ENCODE results near the gene CNPY1.

CNPY1 gene

GRCh38 chr7:155462163-155462735, 84.1 kb downstream of the CNPY1 start:
- Histone ChIP-seq H3K27me3 (ENCODE audit: control insufficient read depth, insufficient read depth, low read length) (peaks cover 96% of the 10 kb centered on the region), H3K9ac (ENCODE audit: low read length) (no peak overlapping the region), H3K4me3 (ENCODE audit: low read length) (no peak overlapping the region), H3K4me1 (ENCODE audit: control insufficient read depth, insufficient read depth, low read length) (peaks cover 18% of the 10 kb centered on the region), H3K36me3 (ENCODE audit: control insufficient read depth, insufficient read depth, low read length) (no peaks in the 10 kb centered on the region), H3K9me3 (ENCODE audit: control insufficient read depth, low read length) (no peaks in the 10 kb centered on the region)

DNA sequence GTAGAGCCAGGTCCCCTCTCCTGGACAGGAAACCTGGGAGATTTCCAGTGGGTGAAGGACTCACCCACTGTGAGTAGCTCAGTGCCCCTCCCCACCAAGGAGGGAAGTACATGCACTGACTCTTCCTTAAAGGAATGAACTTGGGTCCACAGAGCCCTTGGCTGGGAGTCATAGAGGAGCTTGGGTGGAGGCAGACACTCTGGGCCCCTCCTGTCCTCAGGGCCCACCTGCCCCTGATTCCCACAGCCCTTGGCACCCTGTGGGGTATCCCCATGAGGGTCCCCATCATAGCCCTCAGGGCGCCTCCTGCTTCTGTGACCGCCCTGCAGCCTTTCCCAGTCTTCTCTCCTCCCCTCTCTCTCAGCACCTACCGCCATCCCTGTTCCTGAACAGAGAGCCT, 84.7 kb downstream of the CNPY1 start:
- Histone ChIP-seq H3K27me3 (ENCODE audit: control insufficient read depth, insufficient read depth, low read length) (peaks cover 96% of the 10 kb centered on the region), H3K4me3 (ENCODE audit: low read length) (no peak overlapping the region), H3K9ac (ENCODE audit: low read length) (no peak overlapping the region), H3K36me3 (ENCODE audit: control insufficient read depth, insufficient read depth, low read length) (no peaks in the 10 kb centered on the region), H3K9me3 (ENCODE audit: control insufficient read depth, low read length) (no peaks in the 10 kb centered on the region), H3K4me1 (ENCODE audit: control insufficient read depth, insufficient read depth, low read length) (peaks cover 20% of the 10 kb centered on the region)

DNA sequence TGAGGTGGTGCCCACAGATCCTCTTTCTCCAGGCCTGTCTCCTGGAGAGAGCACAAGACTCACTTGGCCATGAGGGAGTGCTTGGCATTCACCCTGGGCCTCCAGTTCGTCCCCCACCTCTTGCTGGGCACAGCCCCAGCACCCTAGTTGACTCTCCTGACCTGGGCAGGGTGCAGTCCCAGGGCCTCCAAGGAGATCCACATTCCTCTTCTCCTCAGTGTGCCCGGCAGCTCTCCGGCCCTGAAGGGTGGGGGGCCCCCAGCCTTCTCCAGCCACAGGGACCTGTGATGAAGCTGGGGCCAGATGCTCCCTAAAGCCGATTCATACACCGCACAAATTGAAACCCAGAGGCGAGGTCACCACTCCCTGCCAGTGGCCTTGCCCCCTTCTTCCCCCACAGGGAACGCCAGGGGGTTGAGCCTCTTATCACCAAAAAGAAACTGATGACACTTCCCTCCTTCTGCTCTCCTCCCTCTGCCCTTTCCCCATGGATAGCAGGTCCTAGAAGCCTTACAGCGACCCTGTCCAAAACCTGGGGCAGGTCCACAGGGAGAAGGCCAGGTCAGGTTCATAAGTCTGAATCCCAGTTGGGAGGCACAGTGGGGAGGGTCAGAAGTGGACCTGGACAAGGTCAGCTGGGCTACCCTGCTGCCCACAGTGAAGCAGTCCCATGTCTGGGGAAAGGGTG, 85.3 kb downstream of the CNPY1 start:
- H3K9ac ChIP-seq (ENCODE audit: low read length) = no peak overlapping the region
- peaks cover 18% of the 10 kb centered on the region for H3K4me1 ChIP-seq (ENCODE audit: control insufficient read depth, insufficient read depth, low read length)
- no peaks in the 10 kb centered on the region for H3K36me3 ChIP-seq (ENCODE audit: control insufficient read depth, insufficient read depth, low read length)
- H3K4me3 ChIP-seq (ENCODE audit: low read length) = no peak overlapping the region
- peaks cover 96% of the 10 kb centered on the region for H3K27me3 ChIP-seq (ENCODE audit: control insufficient read depth, insufficient read depth, low read length)
- H3K9me3 ChIP-seq (ENCODE audit: control insufficient read depth, low read length) = no peaks in the 10 kb centered on the region

DNA sequence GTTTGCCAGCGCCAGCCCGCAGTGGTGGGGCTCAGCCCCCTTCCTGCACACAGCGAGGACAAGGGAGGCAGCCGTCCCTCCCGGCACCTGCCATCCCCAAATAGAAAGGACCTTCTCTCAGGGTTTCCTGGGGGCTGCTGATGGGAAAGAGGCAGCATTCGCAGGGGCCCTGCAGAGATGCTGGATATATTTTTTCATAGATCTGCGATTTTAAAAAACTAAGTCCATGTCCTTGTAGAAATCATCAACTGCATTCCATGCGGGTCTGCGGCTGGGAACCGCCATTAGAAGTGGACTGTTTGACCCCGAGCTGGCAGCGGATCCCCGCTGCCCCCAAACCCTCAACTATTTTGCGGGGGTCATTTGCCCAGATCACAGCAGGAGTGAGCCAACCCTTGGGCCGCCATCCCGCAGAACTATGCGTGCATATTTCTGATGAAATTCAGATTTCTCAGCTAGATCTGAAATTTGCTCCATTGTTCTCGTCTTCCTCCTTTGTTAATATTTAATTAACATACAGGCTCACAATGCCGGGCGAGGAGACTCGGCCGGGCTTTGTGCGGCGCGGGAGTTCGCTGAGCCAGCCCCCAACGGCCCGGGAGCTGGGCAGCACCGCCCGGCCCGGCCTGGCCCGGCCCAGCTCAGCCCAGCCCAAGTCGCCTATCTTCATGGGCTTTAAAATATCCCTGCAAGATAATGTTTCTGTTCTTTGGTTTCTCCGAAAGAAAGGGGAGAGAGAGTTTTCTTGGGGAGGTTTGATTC, 86.5 kb downstream of the CNPY1 start:
- peaks cover 4% of the 10 kb centered on the region for H3K9me3 ChIP-seq (ENCODE audit: control insufficient read depth, low read length)
- H3K4me1 ChIP-seq (ENCODE audit: control insufficient read depth, insufficient read depth, low read length) = peaks cover 18% of the 10 kb centered on the region
- H3K4me3 ChIP-seq (ENCODE audit: low read length) = no peak overlapping the region
- H3K9ac ChIP-seq (ENCODE audit: low read length) = no peak overlapping the region
- peaks cover 96% of the 10 kb centered on the region for H3K27me3 ChIP-seq (ENCODE audit: control insufficient read depth, insufficient read depth, low read length)
- no peaks in the 10 kb centered on the region for H3K36me3 ChIP-seq (ENCODE audit: control insufficient read depth, insufficient read depth, low read length)

DNA sequence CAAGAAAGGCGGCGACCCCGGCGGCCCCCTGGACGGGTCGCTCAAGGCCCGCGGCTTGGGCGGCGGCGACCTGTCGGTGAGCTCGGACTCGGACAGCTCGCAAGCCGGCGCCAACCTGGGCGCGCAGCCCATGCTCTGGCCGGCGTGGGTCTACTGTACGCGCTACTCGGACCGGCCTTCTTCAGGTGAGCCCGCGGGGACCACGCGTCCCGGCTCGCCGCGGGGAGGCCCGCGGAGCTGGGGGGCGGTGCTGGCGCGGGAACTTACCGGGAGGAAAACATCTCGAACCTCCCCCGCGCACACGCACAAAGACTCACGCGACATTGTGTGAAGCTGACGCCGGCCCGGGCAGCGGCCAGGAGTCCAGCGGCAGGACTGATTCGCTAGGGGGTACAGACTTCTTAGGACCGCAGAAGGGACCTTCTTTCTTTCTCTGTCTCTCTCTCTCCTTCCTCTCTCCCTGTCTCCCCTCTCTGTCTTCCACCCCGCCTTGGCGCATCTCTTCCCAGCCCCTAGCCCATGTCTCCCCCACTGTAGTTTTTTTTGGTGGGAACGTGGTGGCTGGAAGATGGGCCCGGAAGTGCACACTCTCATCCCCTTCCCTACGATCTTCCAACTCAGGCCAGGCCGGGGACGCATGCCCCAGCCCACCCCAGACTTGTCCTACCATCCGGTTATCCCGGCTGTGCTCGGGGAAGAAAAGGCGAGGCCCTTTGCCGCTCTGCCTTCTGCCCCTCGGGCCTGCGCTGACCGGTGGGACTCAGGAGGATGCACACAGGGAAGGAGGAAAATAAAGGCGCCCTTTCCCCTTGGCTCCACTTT, 87.3 kb downstream of the CNPY1 start:
- peaks cover 4% of the 10 kb centered on the region for H3K9me3 ChIP-seq (ENCODE audit: control insufficient read depth, low read length)
- no peaks in the 10 kb centered on the region for H3K36me3 ChIP-seq (ENCODE audit: control insufficient read depth, insufficient read depth, low read length)
- no peak overlapping the region for H3K4me3 ChIP-seq (ENCODE audit: low read length)
- H3K27me3 ChIP-seq (ENCODE audit: control insufficient read depth, insufficient read depth, low read length) = peaks cover 96% of the 10 kb centered on the region
- H3K4me1 ChIP-seq (ENCODE audit: control insufficient read depth, insufficient read depth, low read length) = peaks cover 18% of the 10 kb centered on the region
- no peak overlapping the region for H3K9ac ChIP-seq (ENCODE audit: low read length)

GRCh38 chr7:155458111-155458877, 88.1 kb downstream of the CNPY1 start, which contains the start of gene EN2:
Gene EN2 (plus strand): TSS chr7:155458129. CDS start chr7:155458378, 249 bp downstream.
- Histone ChIP-seq H3K9me3 (ENCODE audit: control insufficient read depth, low read length) (peaks cover 4% of the 10 kb centered on the region), H3K27me3 (ENCODE audit: control insufficient read depth, insufficient read depth, low read length) (peaks cover 96% of the 10 kb centered on the region), H3K4me3 (ENCODE audit: low read length) (peak within 1 kb of the TSS; percentile 19), H3K36me3 (ENCODE audit: control insufficient read depth, insufficient read depth, low read length) (no peaks in the 10 kb centered on the region), H3K4me1 (ENCODE audit: control insufficient read depth, insufficient read depth, low read length) (peaks cover 18% of the 10 kb centered on the region), H3K9ac (ENCODE audit: low read length) (no peak within 1 kb of the TSS)

DNA sequence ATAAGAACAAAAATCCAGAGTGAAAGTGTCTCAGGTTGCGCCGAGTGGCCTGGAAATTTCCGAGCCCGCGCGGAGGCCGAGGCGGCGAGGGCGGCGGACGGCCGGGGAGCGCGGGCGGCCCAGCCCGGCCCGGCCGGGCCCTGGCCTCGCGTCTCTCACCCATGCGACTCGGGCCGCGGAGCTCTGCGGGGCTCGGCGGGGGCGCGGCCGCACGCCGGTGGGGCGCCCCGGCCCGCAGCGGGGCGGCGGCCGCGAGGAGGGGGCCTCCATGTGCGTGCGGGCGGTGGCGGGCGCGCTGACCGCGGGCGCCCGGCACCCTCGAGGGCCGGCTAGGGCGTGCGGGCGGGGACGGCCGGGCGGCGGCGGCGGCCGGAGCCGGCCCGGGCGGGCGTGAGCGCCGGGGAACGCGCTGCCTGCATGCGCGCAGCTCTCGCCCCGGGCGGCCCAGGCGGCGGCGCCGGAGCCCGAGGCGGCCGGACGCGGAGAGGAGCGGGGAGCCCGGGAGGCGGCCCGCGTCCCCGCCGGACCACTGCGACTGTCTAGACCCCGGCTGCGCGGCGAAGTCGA, 88.7 kb downstream of the CNPY1 start:
- no peak overlapping the region for H3K4me3 ChIP-seq (ENCODE audit: low read length)
- peaks cover 4% of the 10 kb centered on the region for H3K9me3 ChIP-seq (ENCODE audit: control insufficient read depth, low read length)
- H3K4me1 ChIP-seq (ENCODE audit: control insufficient read depth, insufficient read depth, low read length) = peaks cover 18% of the 10 kb centered on the region
- no peak overlapping the region for H3K9ac ChIP-seq (ENCODE audit: low read length)
- peaks cover 96% of the 10 kb centered on the region for H3K27me3 ChIP-seq (ENCODE audit: control insufficient read depth, insufficient read depth, low read length)
- H3K36me3 ChIP-seq (ENCODE audit: control insufficient read depth, insufficient read depth, low read length) = no peaks in the 10 kb centered on the region

DNA sequence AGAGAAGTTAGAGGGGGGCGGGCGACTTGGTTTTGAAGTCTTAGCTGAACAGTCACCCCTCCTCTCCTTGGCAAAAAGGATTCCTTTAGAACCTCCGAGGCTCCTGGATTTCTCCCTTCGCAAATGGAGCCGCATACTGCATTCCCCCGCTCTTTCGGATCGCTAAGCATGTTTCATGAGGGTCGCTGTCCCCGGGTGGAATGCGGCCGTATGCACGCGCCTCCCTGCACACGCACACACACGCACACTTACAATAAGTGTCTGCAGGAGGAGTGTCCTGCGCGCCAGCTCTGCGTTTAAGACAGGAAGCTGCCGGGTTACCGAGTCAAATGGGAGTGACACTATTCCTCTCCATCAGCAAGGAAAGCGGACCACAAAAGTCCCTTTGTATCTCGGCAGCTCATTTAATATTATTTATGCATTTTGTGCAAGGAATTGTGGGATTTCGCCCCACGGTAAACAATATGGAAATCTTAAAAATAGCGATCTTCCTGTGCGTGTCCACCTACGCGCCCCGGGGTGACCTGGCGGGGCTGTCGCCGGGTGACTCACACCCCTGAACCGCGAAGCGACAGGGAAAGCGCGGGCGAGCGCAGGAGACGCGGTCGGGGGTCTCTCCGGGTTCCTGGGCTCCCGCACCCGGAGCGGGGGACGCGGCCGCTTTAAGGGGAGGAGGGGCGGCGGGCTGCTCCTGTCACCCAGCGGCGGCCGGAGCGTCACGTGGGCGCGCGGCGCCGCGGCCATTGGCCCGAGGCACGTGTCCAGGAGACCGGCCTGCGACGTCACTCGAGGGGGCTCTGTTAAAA, 89.4 kb downstream of the CNPY1 start:
- Histone ChIP-seq H3K36me3 (ENCODE audit: control insufficient read depth, insufficient read depth, low read length) (no peaks in the 10 kb centered on the region), H3K4me3 (ENCODE audit: low read length) (peak overlapping the region; percentile 19), H3K9me3 (ENCODE audit: control insufficient read depth, low read length) (peaks cover 4% of the 10 kb centered on the region), H3K4me1 (ENCODE audit: control insufficient read depth, insufficient read depth, low read length) (peaks cover 18% of the 10 kb centered on the region), H3K27me3 (ENCODE audit: control insufficient read depth, insufficient read depth, low read length) (peaks cover 96% of the 10 kb centered on the region), H3K9ac (ENCODE audit: low read length) (no peak overlapping the region)

DNA sequence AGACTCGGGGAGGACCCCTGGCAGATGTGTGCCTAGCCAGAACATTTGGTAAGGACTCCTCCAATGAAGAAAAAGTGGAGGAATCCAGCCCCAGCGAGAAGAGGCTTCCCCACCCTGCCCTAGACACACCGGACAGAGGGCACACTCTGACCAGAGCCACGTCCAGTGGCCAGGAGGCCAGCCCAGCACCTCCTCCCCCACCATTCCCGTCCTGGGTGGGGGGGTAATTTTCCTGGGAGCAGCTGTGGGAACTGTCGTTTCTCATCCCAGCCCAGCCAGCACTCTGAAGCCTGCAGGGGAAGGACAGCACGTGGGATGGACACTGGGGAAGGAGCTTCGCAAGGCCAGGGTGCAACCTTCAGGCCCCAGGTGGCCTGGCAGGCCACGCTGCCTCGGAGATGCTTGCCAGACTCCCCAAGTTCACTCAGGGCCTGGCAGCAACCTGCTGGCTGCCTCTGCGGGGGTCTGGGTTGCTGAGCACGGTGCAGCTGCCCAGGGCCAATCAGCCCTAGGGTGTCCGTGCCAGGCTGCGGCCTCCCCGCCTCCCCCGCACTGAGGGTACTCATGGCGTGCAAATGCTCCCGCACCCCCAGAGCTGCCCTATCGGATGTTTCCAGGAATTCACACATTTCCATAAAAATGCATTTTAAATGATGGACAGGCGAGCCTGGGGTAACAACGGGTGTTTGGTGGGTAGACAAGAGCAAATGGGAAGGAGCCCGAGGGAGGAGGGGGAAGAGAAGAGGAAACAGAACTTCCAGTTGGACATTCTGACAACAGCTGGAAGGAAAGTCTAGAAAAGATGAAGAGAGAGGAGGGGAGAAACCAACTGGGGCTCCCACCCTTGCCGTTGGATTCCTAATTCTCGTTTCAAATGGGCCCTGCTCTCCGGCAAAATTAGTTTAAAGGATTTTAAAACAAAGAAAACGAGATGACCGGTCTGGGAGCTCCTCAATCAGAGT, 90.3 kb downstream of the CNPY1 start:
- Histone ChIP-seq H3K36me3 (ENCODE audit: control insufficient read depth, insufficient read depth, low read length) (no peaks in the 10 kb centered on the region), H3K4me1 (ENCODE audit: control insufficient read depth, insufficient read depth, low read length) (peaks cover 18% of the 10 kb centered on the region), H3K4me3 (ENCODE audit: low read length) (no peak overlapping the region), H3K9me3 (ENCODE audit: control insufficient read depth, low read length) (peaks cover 4% of the 10 kb centered on the region), H3K9ac (ENCODE audit: low read length) (no peak overlapping the region), H3K27me3 (ENCODE audit: control insufficient read depth, insufficient read depth, low read length) (peaks cover 96% of the 10 kb centered on the region)

Data from mucosa of stomach (tissue), 1 donor.